DND-41 (cell line): ENCODE data around the gene NTM.

Experiments
- CTCF ChIP-seq: IDR thresholded peaks from 2 replicates; pipeline ENCODE4 v1.5.1; 2012; ENCODE audit warnings: borderline replicate concordance, low read length, moderate library complexity, mild to moderate bottlenecking; ENCODE audit not compliant: poor library complexity, severe bottlenecking; ENCODE audit errors: extremely low read depth
- EZH2 ChIP-seq: IDR thresholded peaks from 3 replicates; pipeline ENCODE4 v1.6.1; 2012; ENCODE audit warnings: borderline replicate concordance, low read depth, mild to moderate bottlenecking, moderate library complexity, low read length, inconsistent platforms; ENCODE audit not compliant: severe bottlenecking

DNA sequence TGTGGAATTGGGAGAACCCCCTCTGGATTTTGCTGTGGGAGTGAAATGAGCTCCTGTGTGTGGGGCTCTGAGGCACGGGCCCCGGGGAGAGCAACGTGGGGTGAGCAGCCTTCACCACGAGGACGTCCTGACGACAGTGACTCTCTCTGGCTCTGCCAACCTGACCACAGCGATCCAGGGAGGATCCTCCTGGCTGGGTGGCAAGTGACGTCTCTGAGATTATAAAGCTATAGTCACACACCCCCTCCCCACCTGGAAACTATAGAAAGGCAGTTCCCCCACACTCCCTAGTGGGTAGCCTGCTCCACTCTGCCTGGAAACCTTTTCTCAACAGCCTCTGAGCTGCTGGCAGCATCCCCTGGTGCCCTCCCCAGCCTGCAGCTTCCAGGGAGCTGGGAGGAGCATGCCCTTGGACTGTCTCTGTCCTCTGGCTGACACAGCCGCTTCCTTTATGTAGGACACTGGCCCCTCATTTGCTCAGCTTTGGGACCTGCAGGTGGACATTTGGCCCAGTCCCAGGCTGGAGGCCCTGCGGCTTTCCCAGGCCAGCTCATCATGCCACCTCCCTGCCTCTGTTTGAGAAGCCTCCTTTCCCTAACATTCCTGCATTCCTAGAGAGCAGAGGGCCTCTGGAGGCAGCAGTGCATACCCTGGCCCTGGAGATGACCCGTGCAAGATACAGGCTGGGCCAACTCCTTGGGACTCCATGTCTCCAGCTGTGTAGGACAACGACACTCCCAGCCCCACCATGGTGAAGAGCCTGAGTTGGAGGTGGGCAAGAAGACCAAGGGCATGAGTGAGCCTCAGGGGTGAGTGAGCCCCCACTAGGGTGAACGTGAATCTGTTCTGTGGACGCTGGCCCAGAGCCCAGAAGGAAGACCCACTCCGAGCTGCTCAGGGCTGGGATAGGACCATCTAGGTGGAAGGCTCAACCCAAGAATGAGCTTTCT, 314.0 kb downstream of the NTM start:
- no peak for TF ChIP-seq CTCF
- TF ChIP-seq EZH2: no peak
